ENCODE measurements around the gene ATP10B.

Gene ATP10B

DNA sequence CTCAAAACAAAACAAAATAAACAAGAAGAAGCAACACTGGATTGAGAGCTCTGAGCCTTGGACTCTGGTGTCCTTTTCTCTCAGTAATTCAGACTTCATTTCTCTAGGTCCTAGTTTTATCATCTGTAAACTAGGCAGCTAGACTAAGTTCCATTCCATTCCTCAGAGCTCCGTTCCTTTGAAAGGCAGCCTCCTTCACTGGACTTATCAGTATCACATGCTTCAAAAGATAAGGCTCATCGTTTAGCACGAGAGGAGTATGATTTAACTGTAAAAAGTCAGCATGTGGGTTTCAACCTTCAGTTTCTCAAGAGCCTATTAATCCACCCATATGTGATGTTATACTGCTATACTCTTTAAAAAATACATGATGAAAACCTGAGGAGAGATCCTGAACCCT lies 1.6 kb downstream of the ATP10B start:
- Histone ChIP-seq H3K27ac (ENCODE audit: low read depth, low read length) (no peak overlapping the region), H3K4me3 (ENCODE audit: low read depth in 1 of 2, low read length in 2 of 2) (no peak overlapping the region), H3K4me1 (ENCODE audit: control insufficient read depth in 1 of 2, insufficient read depth in 2 of 2, low read length in 2 of 2) (no peaks in the 10 kb centered on the region), H3K9me3 (ENCODE audit: control insufficient read depth in 1 of 2, low read length in 2 of 2) (no peaks in the 10 kb centered on the region), H3K27me3 (ENCODE audit: control insufficient read depth in 1 of 2, insufficient read depth in 2 of 2, low read length in 2 of 2) (no peaks in the 10 kb centered on the region), H3K9ac (ENCODE audit: low read depth in 1 of 2, low read length in 2 of 2) (no peak overlapping the region), H3K36me3 (ENCODE audit: control insufficient read depth in 1 of 2, insufficient read depth in 2 of 2, low read length in 2 of 2) (no peaks in the 10 kb centered on the region)

DNA sequence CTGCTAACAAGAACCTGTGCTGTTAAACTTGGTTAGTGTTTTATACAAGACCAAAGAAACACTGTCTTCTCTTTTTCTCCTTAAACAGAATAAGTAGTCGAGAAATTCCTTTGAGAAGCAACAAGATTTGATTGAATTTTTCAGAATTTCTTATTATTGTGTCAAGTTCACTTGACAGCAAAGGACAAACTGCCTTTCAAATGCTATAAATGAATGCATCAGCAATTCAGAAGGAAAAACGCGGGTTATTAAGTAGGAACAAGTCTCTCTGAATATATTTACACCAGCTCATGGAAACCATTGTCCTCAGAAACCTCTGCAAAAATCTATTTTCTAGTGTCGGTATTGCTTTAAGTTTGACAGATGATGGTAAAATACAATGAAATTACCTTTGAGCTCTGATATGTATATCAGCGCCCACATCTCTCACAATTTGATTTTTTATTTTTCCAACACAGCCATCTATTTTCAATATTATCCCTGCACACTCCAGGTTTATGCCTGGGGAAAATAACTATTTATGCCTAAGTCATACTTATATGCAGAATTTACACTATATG lies 4.4 kb downstream of the ATP10B start:
- Histone ChIP-seq H3K36me3 (ENCODE audit: control insufficient read depth in 1 of 2, insufficient read depth in 2 of 2, low read length in 2 of 2) (no peaks in the 10 kb centered on the region), H3K9me3 (ENCODE audit: control insufficient read depth in 1 of 2, low read length in 2 of 2) (no peaks in the 10 kb centered on the region), H3K9ac (ENCODE audit: low read depth in 1 of 2, low read length in 2 of 2) (no peak overlapping the region), H3K27me3 (ENCODE audit: control insufficient read depth in 1 of 2, insufficient read depth in 2 of 2, low read length in 2 of 2) (no peaks in the 10 kb centered on the region), H3K4me1 (ENCODE audit: control insufficient read depth in 1 of 2, insufficient read depth in 2 of 2, low read length in 2 of 2) (no peaks in the 10 kb centered on the region), H3K27ac (ENCODE audit: low read depth, low read length) (no peak overlapping the region), H3K4me3 (ENCODE audit: low read depth in 1 of 2, low read length in 2 of 2) (no peak overlapping the region)

DNA sequence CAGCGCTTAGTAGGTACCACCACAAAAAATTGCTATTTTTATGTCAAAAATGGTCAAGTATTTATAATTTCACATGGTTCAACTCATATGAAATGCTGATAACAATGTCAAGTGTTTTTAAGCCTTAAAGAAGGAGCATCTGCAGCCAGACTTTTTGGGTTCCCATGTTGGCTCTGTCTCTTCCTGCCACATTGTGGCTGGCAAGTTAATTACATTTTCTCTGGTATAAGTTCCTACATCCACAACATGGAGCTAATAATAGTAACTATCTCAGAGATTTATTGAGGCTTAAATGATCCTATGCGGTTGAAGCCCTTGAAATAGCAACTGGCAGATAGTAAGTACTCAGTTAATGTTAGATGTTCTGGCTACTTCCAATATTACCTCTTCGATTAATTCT lies 5.4 kb downstream of the ATP10B start:
- H3K27ac ChIP-seq (ENCODE audit: low read depth, low read length), result no peak overlapping the region
- no peaks in the 10 kb centered on the region for H3K27me3 ChIP-seq (ENCODE audit: control insufficient read depth in 1 of 2, insufficient read depth in 2 of 2, low read length in 2 of 2)
- H3K9me3 ChIP-seq (ENCODE audit: control insufficient read depth in 1 of 2, low read length in 2 of 2), result no peaks in the 10 kb centered on the region
- H3K36me3 ChIP-seq (ENCODE audit: control insufficient read depth in 1 of 2, insufficient read depth in 2 of 2, low read length in 2 of 2), result no peaks in the 10 kb centered on the region
- no peak overlapping the region for H3K9ac ChIP-seq (ENCODE audit: low read depth in 1 of 2, low read length in 2 of 2)
- no peaks in the 10 kb centered on the region for H3K4me1 ChIP-seq (ENCODE audit: control insufficient read depth in 1 of 2, insufficient read depth in 2 of 2, low read length in 2 of 2)
- H3K4me3 ChIP-seq (ENCODE audit: low read depth in 1 of 2, low read length in 2 of 2), result no peak overlapping the region

DNA sequence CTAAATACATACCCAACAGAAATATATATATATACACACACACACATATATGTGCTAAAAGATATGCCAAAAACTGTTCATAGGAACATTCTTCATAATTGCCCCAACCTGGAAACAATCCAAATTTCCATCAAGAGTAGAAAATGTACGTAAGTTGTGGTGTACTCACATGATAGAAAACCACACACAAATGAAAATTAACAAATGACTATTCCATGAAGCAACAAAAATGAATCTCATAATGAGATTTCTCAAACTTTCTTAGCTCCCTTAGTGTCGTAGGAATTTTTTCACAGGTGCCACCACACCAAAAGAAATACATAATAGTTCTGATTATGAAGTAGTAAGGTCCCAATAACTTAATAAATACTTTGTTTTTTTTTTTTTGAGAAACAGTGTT lies 7.8 kb downstream of the ATP10B start:
- H3K4me1 ChIP-seq (ENCODE audit: control insufficient read depth in 1 of 2, insufficient read depth in 2 of 2, low read length in 2 of 2), result no peaks in the 10 kb centered on the region
- no peak overlapping the region for H3K9ac ChIP-seq (ENCODE audit: low read depth in 1 of 2, low read length in 2 of 2)
- H3K9me3 ChIP-seq (ENCODE audit: control insufficient read depth in 1 of 2, low read length in 2 of 2), result no peaks in the 10 kb centered on the region
- H3K36me3 ChIP-seq (ENCODE audit: control insufficient read depth in 1 of 2, insufficient read depth in 2 of 2, low read length in 2 of 2), result no peaks in the 10 kb centered on the region
- H3K4me3 ChIP-seq (ENCODE audit: low read depth in 1 of 2, low read length in 2 of 2), result no peak overlapping the region
- H3K27ac ChIP-seq (ENCODE audit: low read depth, low read length), result no peak overlapping the region
- no peaks in the 10 kb centered on the region for H3K27me3 ChIP-seq (ENCODE audit: control insufficient read depth in 1 of 2, insufficient read depth in 2 of 2, low read length in 2 of 2)

DNA sequence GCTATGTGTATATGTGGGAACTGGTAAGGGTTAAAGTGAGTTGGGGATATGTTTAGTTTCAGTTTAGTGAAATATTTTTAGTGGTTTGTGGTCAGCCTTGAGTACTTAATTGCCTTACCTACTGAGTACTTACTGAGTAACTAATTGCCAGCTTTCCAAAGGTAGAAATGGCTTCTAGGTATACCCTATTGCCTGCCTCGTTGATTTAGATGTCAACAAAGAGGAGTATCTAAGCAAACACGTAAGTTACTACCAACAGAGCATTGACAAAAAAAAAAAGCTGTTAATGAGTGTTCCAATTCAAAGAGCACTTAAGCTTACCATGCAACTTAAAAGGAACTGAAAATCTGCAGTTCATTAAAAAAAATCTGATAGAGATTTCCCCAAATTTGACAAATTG lies 8.8 kb downstream of the ATP10B start:
- Histone ChIP-seq H3K9me3 (ENCODE audit: control insufficient read depth in 1 of 2, low read length in 2 of 2) (no peaks in the 10 kb centered on the region), H3K36me3 (ENCODE audit: control insufficient read depth in 1 of 2, insufficient read depth in 2 of 2, low read length in 2 of 2) (no peaks in the 10 kb centered on the region), H3K4me3 (ENCODE audit: low read depth in 1 of 2, low read length in 2 of 2) (no peak overlapping the region), H3K4me1 (ENCODE audit: control insufficient read depth in 1 of 2, insufficient read depth in 2 of 2, low read length in 2 of 2) (no peaks in the 10 kb centered on the region), H3K27me3 (ENCODE audit: control insufficient read depth in 1 of 2, insufficient read depth in 2 of 2, low read length in 2 of 2) (no peaks in the 10 kb centered on the region), H3K27ac (ENCODE audit: low read depth, low read length) (no peak overlapping the region), H3K9ac (ENCODE audit: low read depth in 1 of 2, low read length in 2 of 2) (no peak overlapping the region)

DNA sequence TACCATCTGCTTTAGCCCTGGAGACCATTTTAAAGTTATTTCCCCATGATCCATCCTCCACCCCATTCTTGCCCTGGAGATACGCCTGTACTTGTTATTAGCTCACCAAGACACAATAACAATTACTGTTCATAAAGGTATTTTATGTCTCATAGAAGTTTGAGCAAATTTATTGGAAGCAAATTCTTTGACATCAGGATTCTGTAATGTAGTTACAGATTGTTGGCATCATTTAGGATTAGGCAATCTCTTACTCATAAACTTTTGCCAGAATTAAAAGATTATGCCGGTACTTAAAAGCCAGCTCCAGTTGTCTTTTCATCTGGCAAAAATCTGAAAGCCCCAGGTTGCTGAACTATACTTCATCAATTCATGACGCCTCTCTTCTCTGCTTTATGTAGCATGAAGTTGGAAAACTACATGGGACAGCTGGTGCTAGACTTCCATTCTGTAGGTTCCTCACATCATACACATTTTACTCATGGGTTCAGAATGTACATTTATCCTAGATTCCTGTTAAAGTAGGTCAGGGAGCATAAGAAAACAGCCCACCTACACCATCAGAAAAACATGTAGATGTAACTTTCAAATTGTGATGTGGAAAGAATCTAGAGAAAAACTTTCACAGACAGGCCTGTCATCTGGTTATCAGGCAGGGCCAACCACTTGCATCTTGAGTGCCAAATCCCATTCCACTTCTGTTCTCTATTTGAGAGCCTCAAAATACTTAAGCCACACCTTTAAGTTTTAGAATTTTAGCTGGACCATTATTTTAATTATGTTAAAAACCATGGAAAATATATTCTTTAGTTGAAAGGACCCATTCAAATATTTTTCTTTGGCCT lies 14.0 kb downstream of the ATP10B start:
- Histone ChIP-seq H3K9me3 (ENCODE audit: control insufficient read depth in 1 of 2, low read length in 2 of 2) (peaks cover 0 to 4% of the 10 kb centered on the region in 2 donors), H3K27me3 (ENCODE audit: control insufficient read depth in 1 of 2, insufficient read depth in 2 of 2, low read length in 2 of 2) (no peaks in the 10 kb centered on the region), H3K4me3 (ENCODE audit: low read depth in 1 of 2, low read length in 2 of 2) (no peak overlapping the region), H3K27ac (ENCODE audit: low read depth, low read length) (no peak overlapping the region), H3K36me3 (ENCODE audit: control insufficient read depth in 1 of 2, insufficient read depth in 2 of 2, low read length in 2 of 2) (no peaks in the 10 kb centered on the region), H3K9ac (ENCODE audit: low read depth in 1 of 2, low read length in 2 of 2) (no peak overlapping the region), H3K4me1 (ENCODE audit: control insufficient read depth in 1 of 2, insufficient read depth in 2 of 2, low read length in 2 of 2) (no peaks in the 10 kb centered on the region)

DNA sequence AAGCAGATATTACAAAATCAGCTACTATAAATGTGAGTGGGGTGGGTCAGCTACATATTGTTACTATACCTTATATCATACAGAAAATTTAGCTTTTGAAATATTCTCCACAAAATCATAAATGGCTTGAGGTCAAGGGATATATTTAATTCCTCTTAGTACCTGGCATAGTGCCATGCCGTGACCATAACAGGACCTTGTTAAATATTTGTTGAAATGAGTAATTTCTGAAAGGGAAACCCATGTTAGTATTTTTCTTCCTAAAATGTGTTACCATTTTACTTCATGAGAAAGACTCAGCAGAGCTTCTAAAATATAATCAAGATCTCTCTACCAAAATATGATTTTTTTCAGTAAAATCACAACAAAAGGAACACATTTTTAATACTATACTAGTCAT lies 14.8 kb downstream of the ATP10B start:
- Histone ChIP-seq H3K4me3 (ENCODE audit: low read depth in 1 of 2, low read length in 2 of 2) (no peak overlapping the region), H3K9ac (ENCODE audit: low read depth in 1 of 2, low read length in 2 of 2) (no peak overlapping the region), H3K27ac (ENCODE audit: low read depth, low read length) (no peak overlapping the region), H3K36me3 (ENCODE audit: control insufficient read depth in 1 of 2, insufficient read depth in 2 of 2, low read length in 2 of 2) (no peaks in the 10 kb centered on the region), H3K27me3 (ENCODE audit: control insufficient read depth in 1 of 2, insufficient read depth in 2 of 2, low read length in 2 of 2) (no peaks in the 10 kb centered on the region), H3K9me3 (ENCODE audit: control insufficient read depth in 1 of 2, low read length in 2 of 2) (peaks cover 0 to 4% of the 10 kb centered on the region in 2 donors), H3K4me1 (ENCODE audit: control insufficient read depth in 1 of 2, insufficient read depth in 2 of 2, low read length in 2 of 2) (no peaks in the 10 kb centered on the region)

DNA sequence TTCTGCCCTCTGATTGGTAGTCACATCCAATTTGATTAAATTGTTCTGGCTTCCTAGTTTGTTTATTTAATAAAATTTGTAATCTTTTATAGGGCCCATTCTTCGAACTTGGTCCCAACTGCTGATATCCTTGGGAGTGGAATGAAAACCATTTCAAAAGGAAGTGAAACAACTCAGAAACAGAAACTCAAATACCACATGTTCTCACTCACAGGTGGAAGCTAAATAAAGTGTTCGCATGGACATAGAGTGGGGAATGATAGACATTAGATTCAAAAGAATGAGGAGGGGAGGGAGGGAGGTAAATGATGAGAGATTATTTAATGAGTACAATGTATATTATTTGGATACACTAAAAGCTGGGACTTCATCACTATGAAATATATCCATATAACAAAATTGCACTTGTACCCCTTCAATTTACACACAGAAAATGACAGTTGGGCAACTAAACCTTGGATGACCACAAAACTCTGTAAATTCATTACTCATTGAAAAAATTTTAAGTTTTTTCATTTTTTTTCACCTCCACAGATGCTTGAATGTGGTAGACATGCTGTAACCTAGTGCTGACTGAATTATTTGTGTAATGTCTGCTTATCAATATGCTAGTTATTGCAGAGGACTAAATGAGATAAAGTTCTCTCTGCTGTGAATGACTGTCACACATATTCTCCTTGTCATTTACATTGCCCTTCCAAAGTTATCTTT lies 16.0 kb downstream of the ATP10B start:
- Histone ChIP-seq H3K9me3 (ENCODE audit: control insufficient read depth in 1 of 2, low read length in 2 of 2) (peaks cover 0 to 4% of the 10 kb centered on the region in 2 donors), H3K9ac (ENCODE audit: low read depth in 1 of 2, low read length in 2 of 2) (no peak overlapping the region), H3K4me3 (ENCODE audit: low read depth in 1 of 2, low read length in 2 of 2) (no peak overlapping the region), H3K4me1 (ENCODE audit: control insufficient read depth in 1 of 2, insufficient read depth in 2 of 2, low read length in 2 of 2) (no peaks in the 10 kb centered on the region), H3K27ac (ENCODE audit: low read depth, low read length) (no peak overlapping the region), H3K27me3 (ENCODE audit: control insufficient read depth in 1 of 2, insufficient read depth in 2 of 2, low read length in 2 of 2) (no peaks in the 10 kb centered on the region), H3K36me3 (ENCODE audit: control insufficient read depth in 1 of 2, insufficient read depth in 2 of 2, low read length in 2 of 2) (no peaks in the 10 kb centered on the region)

DNA sequence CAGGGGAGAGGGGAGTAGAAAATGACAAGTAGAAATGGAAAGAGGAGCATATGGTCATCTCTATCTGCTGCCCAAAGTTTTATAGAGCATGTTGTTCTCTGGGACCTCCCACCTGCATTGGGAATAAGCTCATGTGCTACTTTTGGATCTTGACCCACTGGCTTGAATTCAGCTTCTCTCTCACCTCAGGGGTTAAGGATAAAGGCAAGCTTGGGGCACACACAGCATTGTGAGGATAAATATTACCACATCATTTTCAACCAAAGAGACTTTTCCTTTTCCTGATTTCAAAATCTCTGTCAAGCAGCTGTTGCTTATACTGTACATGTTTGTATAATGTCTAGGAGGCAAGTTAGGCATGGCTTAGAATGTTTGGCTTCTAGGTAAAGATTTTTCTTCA lies 16.6 kb downstream of the ATP10B start:
- no peak overlapping the region for H3K4me3 ChIP-seq (ENCODE audit: low read depth in 1 of 2, low read length in 2 of 2)
- H3K36me3 ChIP-seq (ENCODE audit: control insufficient read depth in 1 of 2, insufficient read depth in 2 of 2, low read length in 2 of 2), result no peaks in the 10 kb centered on the region
- no peaks in the 10 kb centered on the region for H3K27me3 ChIP-seq (ENCODE audit: control insufficient read depth in 1 of 2, insufficient read depth in 2 of 2, low read length in 2 of 2)
- H3K9me3 ChIP-seq (ENCODE audit: control insufficient read depth in 1 of 2, low read length in 2 of 2), result peaks cover 0 to 4% of the 10 kb centered on the region in 2 donors
- H3K27ac ChIP-seq (ENCODE audit: low read depth, low read length), result no peak overlapping the region
- no peaks in the 10 kb centered on the region for H3K4me1 ChIP-seq (ENCODE audit: control insufficient read depth in 1 of 2, insufficient read depth in 2 of 2, low read length in 2 of 2)
- H3K9ac ChIP-seq (ENCODE audit: low read depth in 1 of 2, low read length in 2 of 2), result no peak overlapping the region

DNA sequence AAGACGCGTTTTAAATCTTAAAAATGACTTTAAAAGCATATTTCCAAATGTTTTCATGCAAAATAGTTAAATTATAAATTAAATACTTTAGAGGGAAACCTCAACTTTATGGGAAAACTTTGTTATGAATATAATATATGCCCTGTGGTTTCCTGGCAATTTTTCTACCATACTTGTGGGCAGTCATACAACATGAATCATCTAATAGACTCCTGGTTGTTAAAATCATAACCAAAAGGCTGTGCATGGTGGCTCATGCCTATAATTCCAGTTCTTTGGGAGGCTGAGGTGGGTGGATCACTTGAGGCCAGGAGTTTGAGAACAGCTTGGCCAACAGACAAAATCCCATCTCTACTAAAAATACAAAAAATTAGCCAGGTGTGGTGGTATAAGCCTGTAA lies 18.2 kb downstream of the ATP10B start:
- Histone ChIP-seq H3K27me3 (ENCODE audit: control insufficient read depth in 1 of 2, insufficient read depth in 2 of 2, low read length in 2 of 2) (no peaks in the 10 kb centered on the region), H3K27ac (ENCODE audit: low read depth, low read length) (no peak overlapping the region), H3K4me1 (ENCODE audit: control insufficient read depth in 1 of 2, insufficient read depth in 2 of 2, low read length in 2 of 2) (no peaks in the 10 kb centered on the region), H3K4me3 (ENCODE audit: low read depth in 1 of 2, low read length in 2 of 2) (no peak overlapping the region), H3K36me3 (ENCODE audit: control insufficient read depth in 1 of 2, insufficient read depth in 2 of 2, low read length in 2 of 2) (no peaks in the 10 kb centered on the region), H3K9ac (ENCODE audit: low read depth in 1 of 2, low read length in 2 of 2) (no peak overlapping the region), H3K9me3 (ENCODE audit: control insufficient read depth in 1 of 2, low read length in 2 of 2) (peaks cover 0 to 4% of the 10 kb centered on the region in 2 donors)
